ENCODE results near the gene TMPRSS13. TPM values are rescaled to one million over a fixed set of nuclear protein-coding genes. Genes with fewer than 3 reads are reported as not detected.
"Not testable (repeated sequence)": the region's sequence is repeated elsewhere in the genome, so short reads cannot be mapped to it uniquely, and the experiment has no call there.

TMPRSS13 gene
- total RNA-seq, 1 experiment from 2014 or later: not detected

DNA sequence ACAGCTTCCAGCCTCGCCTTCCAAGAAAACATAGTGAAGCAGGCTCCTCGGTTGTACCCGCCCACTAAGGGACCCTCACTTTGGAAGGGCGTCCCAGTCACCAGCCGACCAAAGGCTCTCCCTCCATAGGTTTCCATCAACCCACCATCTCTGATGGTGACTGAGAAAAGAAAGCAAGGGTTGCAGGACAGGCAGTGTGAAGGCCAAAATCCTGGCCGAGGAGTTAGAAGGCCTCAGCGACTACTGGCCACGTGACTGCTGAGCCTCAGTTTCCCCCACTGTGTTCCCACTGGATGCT, 55.4 kb downstream of the TMPRSS13 start:
- DNase-seq (ENCODE audit: low read depth): no peak

DNA sequence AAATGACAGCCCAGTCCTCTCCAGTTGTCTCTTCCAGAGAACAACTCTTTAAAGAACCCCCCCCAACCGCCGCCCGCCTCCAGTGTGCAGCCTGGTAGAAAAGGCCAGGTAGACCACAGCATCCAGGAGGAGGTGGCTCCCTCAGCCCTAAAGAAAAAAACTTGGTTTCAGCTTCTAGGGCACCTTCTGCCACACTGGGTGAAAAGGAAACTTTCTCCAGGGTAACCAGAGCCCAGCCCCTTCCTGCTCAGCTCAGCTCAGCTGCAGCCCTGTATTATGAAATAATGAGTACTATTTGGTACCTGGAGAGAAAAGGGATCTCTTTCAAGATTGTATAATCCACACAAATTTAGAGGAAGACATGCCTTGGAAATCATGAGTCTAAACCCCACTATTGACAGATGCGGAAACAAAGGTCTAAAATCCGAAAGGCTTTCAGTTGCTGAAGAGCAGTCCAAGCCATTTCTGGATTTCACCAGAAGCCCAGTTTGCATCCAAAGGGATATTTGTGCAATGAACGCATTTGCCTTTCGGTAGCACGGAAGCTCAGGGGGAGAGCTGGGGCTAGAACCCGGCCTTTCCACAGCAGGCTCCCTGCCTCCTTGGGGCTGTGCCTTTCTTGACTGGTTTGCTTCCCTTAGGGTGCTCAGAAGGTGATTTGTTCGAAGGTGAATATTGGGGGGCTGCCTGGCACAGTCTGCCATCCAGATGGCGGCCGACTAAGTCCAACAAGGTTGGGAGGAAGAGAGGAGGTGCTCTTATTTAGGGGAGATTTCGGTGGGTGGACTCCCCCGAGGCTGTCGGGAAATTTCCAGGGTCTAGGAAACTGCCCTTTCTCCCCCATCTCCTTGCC, 56.0 kb downstream of the TMPRSS13 start:
- DNase-seq (ENCODE audit: low read depth): no peak

DNA sequence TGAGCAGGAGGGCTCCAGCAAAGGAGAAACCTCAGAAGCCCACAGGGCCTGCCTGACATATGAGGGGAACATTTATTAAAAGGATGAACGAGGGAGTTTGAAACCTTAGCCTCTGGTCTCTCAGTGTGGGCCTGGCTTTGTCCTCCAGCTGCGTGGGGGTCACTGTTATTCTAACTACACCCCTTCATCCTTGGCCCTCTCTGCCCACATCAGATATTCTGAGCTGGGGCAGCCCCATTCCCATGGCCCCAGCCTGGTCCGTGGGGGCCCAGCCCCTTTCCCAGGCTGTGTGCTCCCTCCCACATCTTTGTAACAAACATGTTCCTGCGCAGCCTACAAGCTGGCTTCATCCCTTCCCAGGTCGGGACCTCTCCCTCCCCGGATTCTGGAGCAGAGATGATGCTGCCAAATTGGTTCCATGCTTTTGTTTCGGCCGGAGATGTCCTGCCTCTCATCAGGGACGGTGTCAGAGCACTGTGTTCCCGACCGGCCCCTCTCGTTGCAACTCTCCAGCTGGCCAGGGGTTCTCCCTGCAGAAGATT, 56.7 kb downstream of the TMPRSS13 start:
- DNase-seq (ENCODE audit: low read depth): no peak

DNA sequence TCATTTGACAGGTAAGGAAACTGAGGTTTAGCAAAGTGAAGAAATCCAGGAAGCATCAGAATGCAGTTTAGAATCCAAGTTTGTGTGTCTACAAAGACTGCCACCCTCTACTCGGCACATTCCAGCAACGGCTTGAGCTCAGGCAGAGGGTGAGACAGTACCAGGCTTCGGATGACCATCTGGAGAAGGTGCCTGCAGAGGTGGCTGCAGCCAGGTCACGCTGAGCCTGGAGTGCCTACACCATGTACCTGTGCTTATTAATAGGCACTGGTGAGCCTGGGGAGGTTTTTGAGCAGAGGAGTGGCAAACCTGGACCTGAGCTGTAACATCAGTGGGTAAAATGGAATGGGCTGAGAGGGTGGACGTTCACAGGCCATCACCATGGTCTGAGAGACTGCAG, 57.4 kb downstream of the TMPRSS13 start:
- DNase-seq (ENCODE audit: low read depth): no peak

DNA sequence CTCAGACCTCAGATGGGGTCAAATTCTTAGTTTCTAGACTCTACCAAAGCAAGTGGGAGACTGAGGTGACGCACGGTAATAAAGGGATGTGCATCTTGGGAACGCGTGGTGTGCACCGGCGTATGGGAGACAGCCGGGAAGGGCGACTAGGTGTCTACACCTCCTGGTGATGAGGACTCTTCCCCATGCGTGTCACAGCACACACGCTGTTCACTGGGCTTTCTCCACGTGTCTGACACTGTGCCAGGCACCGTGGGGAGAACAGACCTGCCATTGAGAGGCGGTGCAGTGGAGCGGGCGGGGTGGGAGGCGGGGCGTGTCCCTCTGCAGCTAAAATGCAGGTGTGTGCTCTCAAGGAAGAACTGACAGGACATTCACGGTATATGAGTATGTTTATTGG, 58.0 kb downstream of the TMPRSS13 start:
- DNase-seq (ENCODE audit: low read depth): no peak

DNA sequence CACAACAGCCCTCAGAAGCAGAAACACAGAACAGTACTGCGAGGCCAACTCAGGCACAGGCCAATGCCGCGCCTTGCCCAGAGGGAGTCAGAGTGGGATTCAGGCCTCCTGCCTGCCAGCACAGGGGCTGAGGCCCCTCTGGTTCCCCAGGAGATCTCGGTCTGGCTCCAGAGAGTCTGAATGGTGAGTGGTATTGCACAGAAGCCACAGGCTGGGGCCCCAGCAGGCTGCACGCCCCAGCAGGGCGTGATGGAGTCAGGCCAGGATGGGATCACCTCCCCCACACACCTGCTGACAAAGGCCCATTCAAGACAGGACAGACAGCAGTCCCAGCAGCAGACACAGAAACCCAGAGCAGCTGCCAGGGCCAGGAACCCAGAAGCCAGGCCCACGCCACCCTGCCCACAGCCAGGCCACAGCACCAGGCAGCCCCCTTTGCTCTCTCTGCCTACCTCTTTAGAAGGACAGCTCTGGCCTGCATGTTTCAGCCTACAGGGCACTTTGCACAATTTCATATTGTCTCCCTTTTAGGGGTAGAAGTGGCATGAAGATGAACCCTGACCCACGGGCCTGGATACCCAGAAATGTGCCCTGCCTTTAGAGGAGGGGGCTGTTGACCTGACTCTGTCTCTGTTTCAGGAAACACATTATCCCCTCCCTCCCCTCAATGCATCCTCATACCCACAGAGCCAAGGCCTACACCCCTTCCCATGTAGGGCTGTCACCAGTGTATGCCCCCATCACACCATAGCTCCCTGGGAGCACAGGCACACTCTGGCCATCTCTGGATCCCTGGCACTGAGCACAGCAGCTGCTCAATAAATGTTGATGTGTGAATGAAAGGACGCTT, 58.9 kb downstream of the TMPRSS13 start:
- DNase-seq (ENCODE audit: low read depth): no peak

DNA sequence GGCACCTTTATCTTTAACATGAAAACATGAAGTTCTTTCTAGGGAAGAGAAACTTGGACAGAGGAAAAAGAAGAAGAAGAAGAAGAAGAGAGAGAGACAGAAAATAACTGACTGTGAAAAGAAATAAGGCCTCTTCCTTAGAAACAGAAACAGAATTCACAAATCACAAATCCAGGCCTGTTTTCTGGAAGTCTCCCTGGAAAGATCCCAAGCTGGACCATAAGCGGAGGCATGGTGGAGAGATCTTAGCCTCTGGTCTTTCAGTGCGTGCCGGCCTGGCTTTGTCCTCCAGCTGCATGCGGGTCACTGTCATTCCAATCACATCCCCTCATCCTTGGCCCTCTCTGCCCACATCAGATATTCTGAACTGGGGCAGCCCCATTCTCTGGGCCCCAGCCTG, 59.6 kb downstream of the TMPRSS13 start:
- DNase-seq (ENCODE audit: low read depth): no peak

DNA sequence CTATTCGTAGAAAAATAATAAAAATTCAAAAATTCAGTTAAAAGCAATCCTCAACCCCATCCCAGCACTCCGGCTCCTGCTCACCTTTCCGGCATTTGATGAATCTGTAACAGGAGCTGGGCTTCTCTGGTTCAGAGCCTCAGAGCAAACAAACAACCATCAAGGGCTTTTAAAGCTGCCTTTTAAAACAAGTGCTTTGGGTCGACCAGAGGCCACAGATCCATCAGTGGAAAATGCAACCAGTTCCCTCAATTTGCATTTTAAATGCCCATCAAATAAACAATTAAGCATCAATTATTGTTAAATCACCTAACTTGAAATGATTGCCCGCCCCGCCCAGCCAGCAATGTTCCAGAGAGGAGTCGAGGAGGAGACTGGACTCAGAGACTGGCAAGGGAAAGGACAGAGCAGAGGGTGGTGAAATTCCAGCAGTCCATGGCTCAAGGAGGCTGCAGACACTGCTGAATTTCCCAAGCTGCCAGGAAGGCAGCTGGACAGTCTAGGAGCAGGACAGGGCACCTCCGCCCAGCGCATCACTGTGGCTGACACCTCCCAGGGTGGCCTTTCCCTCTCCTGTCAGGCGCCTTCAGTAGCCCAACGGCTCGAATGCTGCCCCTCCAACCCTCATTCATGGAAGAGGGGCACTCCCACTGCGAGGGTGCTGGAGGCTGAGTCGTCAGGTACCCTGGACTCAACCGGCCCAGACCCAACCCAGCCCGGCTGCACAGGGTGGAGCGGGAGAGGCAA, 60.2 kb downstream of the TMPRSS13 start:
- DNase-seq (ENCODE audit: low read depth): no peak

DNA sequence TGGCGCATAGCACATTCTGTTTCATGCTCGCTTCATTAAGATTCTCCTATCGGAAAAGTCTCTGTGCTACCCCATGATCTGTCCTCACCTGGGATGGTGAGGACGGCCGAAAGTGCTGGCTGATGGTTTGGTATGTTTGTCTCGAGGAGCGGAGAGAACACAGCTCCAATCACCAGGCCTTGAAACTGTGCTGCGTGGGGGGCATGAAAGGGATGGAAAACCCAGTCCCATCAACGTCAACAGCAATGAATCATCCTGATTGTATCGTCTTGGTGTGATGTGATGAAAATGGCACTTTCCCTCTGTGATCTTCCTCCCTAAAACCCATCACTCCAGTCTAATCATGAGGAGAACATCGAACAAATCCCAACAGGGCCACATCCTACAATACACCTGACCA, 61.1 kb downstream of the TMPRSS13 start:
- no peak for DNase-seq (ENCODE audit: low read depth)

DNA sequence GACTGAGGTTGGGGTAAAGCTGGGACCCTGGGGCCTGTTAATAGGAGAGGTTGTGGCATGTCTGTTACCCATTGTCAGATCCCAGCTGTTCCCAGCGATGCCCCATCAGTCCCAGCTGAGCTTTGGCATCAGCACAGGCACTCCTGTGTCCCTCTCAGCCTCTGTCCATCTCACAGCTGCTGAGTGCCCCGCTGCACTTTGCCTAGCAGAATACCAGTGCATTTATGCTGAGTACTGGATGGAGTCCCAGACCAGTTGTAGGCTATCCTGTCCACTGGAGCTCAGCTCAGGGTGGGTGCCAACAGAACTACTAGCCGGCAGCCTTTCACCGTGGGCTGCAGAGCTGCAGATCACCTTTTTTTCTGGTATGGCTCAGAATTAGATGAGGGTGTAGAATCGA, 62.7 kb downstream of the TMPRSS13 start:
- DNase-seq (ENCODE audit: low read depth): no peak

DNA sequence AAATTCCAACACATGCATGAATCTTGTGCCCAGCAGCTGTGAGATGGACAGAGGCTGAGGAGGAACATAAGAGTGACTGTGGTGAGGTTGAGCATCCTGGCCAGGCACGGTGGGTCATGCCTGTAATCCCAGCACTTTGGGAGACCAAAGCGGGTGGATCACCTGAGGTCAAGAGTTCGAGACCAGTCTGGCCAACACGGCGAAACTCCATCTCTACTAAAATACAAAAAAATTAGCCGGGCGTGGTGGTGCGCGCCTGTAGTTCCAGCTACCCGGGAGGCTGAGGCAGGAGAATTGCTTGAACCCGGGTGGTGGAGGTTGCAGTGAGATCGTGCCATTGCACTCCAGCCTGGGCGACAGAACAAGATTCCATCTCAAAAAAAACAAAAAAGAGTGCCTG, 63.7 kb downstream of the TMPRSS13 start:
- DNase-seq (ENCODE audit: low read depth): not testable (repeated sequence)

DNA sequence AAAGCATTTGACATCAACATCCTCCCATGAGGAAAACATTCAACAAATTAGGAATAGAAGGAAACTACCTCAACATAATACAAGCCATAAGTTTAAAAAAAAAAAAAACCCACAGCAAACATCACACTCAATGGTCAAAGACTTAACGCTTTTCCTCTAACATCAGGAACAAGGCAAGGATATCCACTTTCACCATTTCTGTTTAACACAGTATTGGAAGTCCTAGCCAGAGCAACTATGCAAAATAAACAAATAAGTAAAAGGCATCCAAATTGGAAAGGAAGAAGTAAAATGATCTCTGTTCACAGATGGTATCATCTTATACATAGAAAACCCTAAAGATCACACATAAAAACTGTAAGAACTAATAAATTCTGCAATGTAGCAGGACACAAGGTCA, 65.8 kb downstream of the TMPRSS13 start:
- no peak for DNase-seq (ENCODE audit: low read depth)

DNA sequence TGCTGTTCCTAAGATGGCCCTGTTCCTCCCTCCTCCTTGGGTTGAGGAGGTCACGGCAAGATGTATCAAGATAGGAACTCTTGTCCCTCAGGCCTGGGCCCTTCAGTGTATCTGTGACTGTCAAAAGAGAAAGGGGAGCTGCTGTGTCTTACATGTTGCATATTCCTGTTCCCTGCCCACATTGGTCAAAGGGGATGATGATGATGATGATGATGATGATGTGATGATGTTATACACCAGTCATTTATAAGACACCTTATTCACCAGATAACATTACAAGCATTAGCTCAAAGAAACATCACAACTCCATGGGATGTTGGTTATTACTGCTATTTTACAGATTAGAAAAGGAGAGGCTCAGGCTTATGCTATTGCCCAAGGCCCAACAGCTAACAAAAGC, 66.4 kb downstream of the TMPRSS13 start:
- no peak for DNase-seq (ENCODE audit: low read depth)

DNA sequence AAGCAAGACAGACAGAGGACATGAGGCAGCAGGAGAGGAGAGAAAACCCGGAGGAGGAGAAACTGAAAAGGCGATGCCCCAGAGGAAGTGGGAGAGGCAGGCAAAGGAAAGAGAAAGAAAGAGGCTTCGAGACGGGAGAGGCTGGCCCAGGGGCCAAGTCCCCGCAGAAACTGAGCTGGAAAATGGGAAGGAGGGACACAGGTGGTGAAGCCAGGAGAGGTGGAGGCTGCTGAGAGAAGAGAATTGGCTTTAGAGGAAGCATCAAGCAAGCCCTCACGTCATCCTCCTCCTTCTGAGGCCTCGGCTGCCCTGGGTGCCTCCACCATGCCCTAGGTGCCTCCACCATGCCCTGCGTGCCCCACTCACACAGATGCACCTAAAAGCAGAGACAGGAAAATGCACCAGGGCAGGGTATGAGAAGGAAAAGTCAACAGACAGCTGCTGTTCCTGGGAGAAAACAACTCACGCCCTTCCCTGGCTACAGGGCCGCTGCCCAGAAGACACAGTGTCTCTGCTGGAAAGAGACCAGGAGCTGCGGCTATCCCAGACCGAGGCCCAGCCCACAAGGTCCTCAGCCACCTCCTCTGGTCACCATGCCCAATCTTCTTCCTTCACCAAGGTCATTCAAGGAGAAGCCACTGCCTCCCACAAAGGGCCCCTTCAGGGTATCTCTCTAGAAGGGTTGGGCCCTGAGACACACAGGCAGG, 67.0 kb downstream of the TMPRSS13 start:
- no peak for DNase-seq (ENCODE audit: low read depth)

DNA sequence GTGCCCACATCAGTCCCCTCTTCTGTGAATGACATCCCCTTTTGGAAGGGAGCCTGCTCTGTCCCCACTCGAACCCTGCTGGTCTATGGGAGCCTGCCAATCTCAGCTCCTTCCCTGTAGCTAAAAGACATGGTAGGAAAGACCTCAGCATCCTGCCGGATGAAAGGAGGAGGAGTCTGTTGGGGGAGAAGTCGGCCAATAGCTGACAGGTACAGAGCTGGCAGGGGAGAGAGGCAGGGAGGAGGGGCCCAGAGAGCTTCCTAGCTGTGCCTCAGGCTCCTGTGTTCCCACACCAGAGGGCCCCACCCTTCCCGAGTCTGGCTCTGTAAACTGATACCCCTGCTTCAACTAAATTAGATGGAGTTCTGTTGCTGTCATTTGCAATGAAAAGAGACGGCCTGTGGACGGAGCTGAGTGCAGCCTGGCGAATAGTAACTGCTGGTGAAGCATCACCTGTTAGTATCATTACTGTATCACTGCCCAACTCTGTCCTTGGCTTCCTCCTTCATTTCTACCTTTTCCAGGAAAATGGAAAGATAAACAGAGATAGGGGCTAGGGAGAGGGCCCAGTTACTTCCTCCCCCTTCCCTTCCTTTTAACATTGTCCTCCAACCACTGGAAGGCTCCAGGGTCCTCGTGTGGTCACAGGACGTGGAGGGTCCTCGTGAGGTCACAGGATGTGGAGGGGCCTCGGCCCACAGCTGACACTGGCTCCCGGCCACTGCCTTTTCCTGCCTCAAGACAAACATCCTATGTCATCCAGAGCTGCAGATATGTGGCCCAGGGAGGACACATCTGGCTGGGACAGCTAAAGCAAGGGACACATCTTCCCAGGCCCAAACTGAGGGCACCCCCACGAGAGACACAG, 67.8 kb downstream of the TMPRSS13 start:
- peak; percentile 7 for DNase-seq (ENCODE audit: low read depth)

DNA sequence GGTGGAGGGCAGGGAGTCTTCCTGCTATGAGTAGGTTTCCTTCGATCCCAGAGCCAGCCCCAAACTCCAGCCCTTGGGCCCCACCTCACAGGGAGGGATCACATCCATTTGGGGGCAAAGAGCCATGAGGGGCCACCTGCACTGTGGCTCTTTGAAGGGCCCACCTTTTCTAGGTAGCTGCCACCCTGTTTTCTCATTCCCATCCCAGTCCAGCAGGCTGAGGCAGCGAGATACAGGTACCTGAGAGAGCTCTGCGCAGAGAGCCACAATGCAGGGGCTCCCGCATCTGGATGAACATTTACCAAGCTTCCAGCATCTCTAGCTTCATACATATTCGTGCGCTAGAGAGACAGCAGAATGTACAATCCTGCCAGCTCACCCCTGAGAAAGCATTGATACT, 69.1 kb downstream of the TMPRSS13 start:
- DNase-seq (ENCODE audit: low read depth): no peak

DNA sequence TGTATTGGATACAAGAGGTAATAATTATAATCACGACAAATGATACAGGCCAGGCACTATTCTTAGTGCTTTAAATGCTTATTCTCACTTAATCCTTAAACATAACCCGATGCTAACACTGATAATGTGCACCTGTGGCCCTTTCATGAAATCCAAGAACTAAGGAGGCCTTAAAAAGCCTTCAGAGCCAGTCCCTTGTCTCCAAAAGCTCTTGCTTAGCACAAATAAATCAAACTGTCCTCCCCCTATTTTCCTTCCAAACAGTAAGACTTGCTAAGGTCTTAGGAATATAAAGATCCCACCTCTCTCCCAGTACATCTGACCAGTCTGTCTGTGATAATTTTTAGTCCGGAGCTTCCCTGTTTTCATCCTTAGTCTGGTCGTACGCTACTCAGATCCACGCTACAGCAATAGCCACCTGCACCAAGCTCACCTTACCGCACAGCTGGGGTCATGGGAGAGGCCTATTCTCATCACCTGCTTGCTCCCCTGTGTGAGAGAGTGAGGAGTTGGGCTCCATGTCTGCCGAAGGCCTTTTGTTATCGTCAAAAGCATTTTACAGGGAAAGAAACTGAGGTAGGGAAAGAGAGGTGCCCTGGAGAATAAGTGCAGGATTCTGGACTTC, 69.6 kb downstream of the TMPRSS13 start:
- no peak for DNase-seq (ENCODE audit: low read depth)

DNA sequence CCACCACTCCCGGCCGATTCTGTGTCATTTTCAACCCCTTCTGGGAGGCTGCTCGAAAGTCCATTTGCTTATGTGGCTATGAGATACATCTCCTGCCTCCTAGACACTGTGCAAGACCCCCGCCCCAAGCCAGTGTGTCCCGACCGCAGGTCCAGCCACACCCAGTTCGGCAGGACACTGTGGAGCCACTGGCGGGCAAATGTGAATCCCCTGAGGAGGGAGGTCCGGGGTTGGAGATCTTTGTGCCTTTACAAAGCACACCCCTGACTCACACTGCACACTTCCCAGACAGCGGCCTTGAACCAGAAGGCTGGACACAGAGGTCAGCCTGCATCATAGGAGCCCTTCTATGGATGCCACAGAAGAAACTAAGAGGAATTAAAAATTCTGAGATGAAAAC, 70.1 kb downstream of the TMPRSS13 start:
- DNase-seq (ENCODE audit: low read depth): no peak

DNA sequence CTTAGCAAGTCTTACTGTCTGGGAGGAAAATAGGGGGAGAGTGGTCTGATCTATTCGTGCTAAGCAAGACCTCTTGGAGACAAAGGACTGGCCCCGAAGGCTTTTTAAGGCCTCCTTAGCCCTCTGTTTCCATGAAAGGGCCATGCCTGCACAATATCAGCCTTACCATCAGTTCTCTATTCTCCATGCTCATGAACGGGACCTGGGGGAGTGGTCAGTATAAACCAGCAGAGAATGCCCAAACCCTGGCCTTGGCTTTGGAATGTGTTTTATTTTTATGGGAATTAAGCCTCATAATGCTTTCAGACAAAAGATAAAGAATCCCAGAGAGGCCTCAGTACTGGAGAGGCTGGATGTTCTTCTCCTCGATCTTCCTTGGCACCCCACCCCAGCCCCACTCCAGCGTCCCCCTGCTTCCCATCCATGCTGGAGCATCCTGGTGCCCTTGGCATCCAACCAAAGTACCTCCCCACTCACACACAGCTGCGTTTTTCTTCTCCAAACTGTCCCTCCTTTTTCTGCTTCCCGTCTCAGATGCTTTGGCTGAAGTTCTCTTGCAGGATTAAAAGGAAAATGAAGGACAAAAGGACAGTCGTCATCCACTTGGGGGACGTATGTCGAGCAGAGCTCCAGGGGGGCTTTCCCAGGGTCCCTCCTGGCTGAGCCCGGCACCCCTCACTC, 71.3 kb downstream of the TMPRSS13 start:
- no peak for DNase-seq (ENCODE audit: low read depth)

Measured in M059J (cell line).